Measurements from ENCODE around the gene MRPL30. TPM values are rescaled to one million over a fixed set of nuclear protein-coding genes. Genes with fewer than 3 reads are reported as not detected.

The MRPL30 gene
- total and polyA plus RNA-seq, 2 of the 8 experiments (the other 6 are each of a cell fraction or from before 2014, with no cell fraction given), result 22.3 to 46.2 TPM

DNA sequence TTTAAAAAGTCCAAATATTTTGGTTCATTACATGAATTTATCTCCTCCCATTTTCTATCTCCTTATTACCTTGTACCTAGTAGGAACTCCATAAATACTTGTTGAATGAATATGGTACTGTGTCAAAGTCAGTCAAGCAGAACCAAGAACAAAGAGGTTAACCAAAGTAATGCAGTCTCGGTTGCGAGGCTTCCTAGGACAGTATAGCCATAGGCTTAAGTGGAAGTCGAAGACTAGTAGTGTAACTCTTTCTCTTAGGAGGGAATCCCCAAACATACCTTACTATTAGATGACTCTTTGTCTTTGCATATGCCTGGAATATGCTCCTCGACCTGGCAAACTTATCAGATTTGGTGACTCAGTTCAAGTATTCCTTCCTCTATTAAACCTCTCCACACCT, 21.4 kb upstream of the MRPL30 start:
- no peak overlapping the region for H3K18ac ChIP-seq (ENCODE audit: extremely low read depth, low read length)
- ChIA-PET POLR2A (ENCODE audit: partially characterized antibody) (no interaction called here), CTCF (ENCODE audit: partially characterized antibody) (interaction anchor here (0.6 to 3.1 kb wide), 4 partner anchors 8 to 17 kb away, joined by 3 to 11 read pairs (median 4); no protein-coding TSS in a partner anchor)
- DNase-seq (ENCODE audit: low read depth in 1 of 2, low spot score in 2 of 2) (no peak), FAIRE-seq (no peak)
- H3K4me1 ChIP-seq (replicated peaks in 1 of 4; ENCODE audit: control insufficient read depth in 3 of 4, insufficient read depth in 4 of 4, low read length in 3 of 4), result peaks cover 0 to 4% (median 1%) of the 10 kb centered on the region in 4 experiments; a peak in 2 of 7 replicates
- H2AK5ac ChIP-seq (ENCODE audit: low read depth, low read length), result no peak overlapping the region
- no peak overlapping the region for H3K14ac ChIP-seq (ENCODE audit: insufficient read length)
- WGBS, 2 experiments (ENCODE audit: extremely low coverage in 1 of 2, insufficient coverage in 1 of 2, insufficient read length in 1 of 2, insufficient replicate concordance in 2 of 2, low coverage in 1 of 2, low lambda C conversion rate in 2 of 2, missing lambda C conversion rate in 1 of 2), result 96% methylated on average over 4 of the region's 4 CpGs; no CpG with 5 or more reads in 1 of the 2 experiments
- H4K20me1 ChIP-seq (replicated peaks in 1 of 2; ENCODE audit: control insufficient read depth in 1 of 2, insufficient read depth in 2 of 2, low read length in 2 of 2), result no peaks in the 10 kb centered on the region
- no peak overlapping the region for H2BK5ac ChIP-seq (ENCODE audit: low read depth, low read length)
- no peak overlapping the region for H4K91ac ChIP-seq (replicated peaks; ENCODE audit: insufficient read length, low read length)
- no peak overlapping the region for H3K56ac ChIP-seq (replicated peaks; ENCODE audit: insufficient read length, low read depth, low read length)
- H2BK120ac ChIP-seq (replicated peaks; ENCODE audit: low read depth, low read length), result no peak overlapping the region
- no peak overlapping the region for H2BK12ac ChIP-seq (ENCODE audit: low read depth, low read length)
- H3K36me3 ChIP-seq (ENCODE audit: control insufficient read depth in 2 of 4, insufficient read depth in 4 of 4, low read length in 3 of 4), result peaks cover 0 to 14% (median 2%) of the 10 kb centered on the region in 4 experiments; a peak in 3 of 8 replicates
- no peak overlapping the region for H3K4ac ChIP-seq (replicated peaks; ENCODE audit: insufficient read length, low read depth, low read length)
- no peak overlapping the region for H4K8ac ChIP-seq (ENCODE audit: extremely low read depth, insufficient read depth, low read length)
- H3K23me2 ChIP-seq (ENCODE audit: low read depth, low read length), result peaks cover 7% of the 10 kb centered on the region
- no peaks in the 10 kb centered on the region for H3K27me3 ChIP-seq (replicated peaks in 1 of 4; ENCODE audit: control insufficient read depth in 3 of 4, extremely low read depth in 1 of 4, insufficient read depth in 3 of 4, low read length in 3 of 4)
- no peak overlapping the region for H4K5ac ChIP-seq (ENCODE audit: insufficient read length, low read depth, low read length)
- no peak overlapping the region for H2BK20ac ChIP-seq (ENCODE audit: low read length)
- H3K79me1 ChIP-seq (ENCODE audit: low read depth, low read length), result no peaks in the 10 kb centered on the region
- no peak overlapping the region for H2AFZ ChIP-seq (ENCODE audit: low read length)
- no peak overlapping the region for H3K23ac ChIP-seq (ENCODE audit: insufficient read length)
- H3K9me3 ChIP-seq (ENCODE audit: insufficient read depth in 2 of 2, low read depth in 1 of 2, low read length in 1 of 2), result no peaks in the 10 kb centered on the region
- H3K4me3 ChIP-seq (ENCODE audit: extremely low read depth in 1 of 4, insufficient read depth in 2 of 4, low read depth in 3 of 4, low read length in 4 of 4), result no peak overlapping the region
- no peak overlapping the region for H3K27ac ChIP-seq (ENCODE audit: low read depth, low read length)
- no peak overlapping the region for H2BK15ac ChIP-seq (ENCODE audit: low read length)
- H3K9ac ChIP-seq (replicated peaks in 1 of 4; ENCODE audit: extremely low read depth in 1 of 4, low read depth in 3 of 4, low read length in 3 of 4), result no peak overlapping the region
- H3K4me2 ChIP-seq (ENCODE audit: insufficient read depth in 1 of 2, low read depth in 2 of 2, low read length in 2 of 2), result no peak overlapping the region
- H3K79me2 ChIP-seq (ENCODE audit: control insufficient read depth in 1 of 2, insufficient read depth in 2 of 2, low read length in 2 of 2), result peaks cover 0 to 7% of the 10 kb centered on the region in 2 experiments; a peak in 2 of 4 replicates
- TF ChIP-seq TAF1 (IDR thresholded peaks at IDR 0.05; ENCODE audit: low read depth, low read length) (no peak), TCF12 (IDR thresholded peaks at IDR 0.05; ENCODE audit: low read depth, low read length) (no peak), JUND (IDR thresholded peaks at IDR 0.05; ENCODE audit: low read length) (no peak), BCL11A (IDR thresholded peaks at IDR 0.05; ENCODE audit: low read depth in 2 of 2, low read length in 2 of 2) (no peak), CHD2 (IDR thresholded peaks at IDR 0.05; ENCODE audit: low read length) (no peak), RBBP5 (IDR thresholded peaks at IDR 0.05; ENCODE audit: borderline replicate concordance, low read depth, low read length) (no peak), NANOG (IDR thresholded peaks at IDR 0.05; ENCODE audit: insufficient read depth, low read depth, low read length, poor library complexity, severe bottlenecking) (no peak), USF2 (IDR thresholded peaks at IDR 0.05; ENCODE audit: low read length) (no peak), RAD21 (IDR thresholded peaks at IDR 0.05 in 1 of 2, conservative IDR thresholded peaks at IDR 0.05 in 1 of 2; ENCODE audit: low read depth in 2 of 2, low read length in 2 of 2) (no peak)
